NCI-H1436 treated with DMSO at 0.1 percent for 48 hours (cell line): ENCODE data around the gene DGCR6L.
"Not testable (repeated sequence)": the region's sequence is repeated elsewhere in the genome, so short reads cannot be mapped to it uniquely, and the experiment has no call there.

Source experiments
- DNase-seq: peaks from one replicate; lab custom pipeline; 2025; lab: John Stamatoyannopoulos, UW

Gene DGCR6L

DNA sequence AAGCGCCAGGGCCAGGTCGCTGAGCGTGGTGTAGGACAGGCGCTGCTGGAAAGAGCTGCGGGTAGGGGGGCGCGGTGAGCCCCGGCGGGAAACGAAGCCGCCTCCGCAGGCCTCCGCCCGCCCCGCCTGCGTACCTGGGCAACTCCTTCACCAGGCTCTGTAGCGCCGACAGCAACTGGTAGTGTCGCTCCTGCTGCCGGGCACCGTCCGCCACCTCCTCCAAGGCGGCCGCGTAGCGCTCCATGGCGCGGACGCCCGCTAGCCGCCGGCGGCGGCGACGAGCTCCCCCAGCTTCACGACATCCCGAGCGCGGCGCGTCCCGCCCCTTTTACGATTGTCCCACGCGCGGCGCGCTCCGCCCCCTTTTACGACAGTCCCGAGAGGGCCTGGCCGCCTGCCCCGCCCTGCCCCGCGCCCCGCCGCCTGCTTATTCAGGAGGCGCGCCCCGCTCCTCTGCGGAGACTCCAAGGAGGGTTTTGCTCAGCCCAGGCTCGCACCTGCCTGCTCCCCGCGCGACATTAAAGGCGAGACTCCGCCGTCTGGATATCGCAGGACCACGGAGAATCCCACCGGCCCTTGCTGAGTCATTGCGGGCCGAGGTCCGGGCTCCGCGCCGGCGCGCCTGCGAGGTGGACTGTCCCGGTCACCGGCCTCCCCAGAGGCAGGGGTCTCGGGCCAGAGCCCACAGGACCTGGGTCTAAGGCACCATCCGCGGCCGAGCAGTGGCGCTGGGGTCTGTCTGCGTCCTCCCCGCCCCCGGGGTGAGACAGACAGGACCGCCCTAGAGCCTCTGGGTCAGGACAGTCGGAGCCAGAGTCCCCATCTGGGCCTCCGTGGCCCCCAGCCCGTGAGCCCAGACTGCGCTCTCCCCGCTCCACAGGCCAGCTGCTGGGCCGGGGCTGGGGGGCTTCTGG is at the start of gene DGCR6L:
Gene DGCR6L (minus strand): TSS at position 316 of the 914 bp plus-strand sequence. CDS start 72 bp downstream, at position 244.
- peak; percentile 34 for DNase-seq

DNA sequence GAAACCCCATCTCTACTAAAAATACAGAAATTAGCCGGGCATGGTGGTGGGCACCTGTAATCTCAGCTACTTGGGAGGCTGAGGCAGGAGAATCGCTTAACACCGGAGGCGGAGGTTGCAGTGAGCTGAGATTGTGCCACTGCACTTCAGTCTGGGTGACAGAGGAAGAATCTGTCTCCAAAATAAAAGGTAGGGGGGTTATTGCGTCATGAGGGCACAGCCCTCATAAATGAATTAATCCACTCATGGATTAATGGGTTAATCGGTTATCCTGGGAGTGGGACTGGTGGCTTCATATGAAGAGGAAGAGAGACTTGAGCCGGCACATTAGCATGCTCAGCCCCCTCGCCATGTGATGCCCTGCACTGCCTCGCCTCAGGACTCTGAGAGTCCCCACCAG is 49.0 kb upstream of the DGCR6L start:
- not testable (repeated sequence) for DNase-seq

DNA sequence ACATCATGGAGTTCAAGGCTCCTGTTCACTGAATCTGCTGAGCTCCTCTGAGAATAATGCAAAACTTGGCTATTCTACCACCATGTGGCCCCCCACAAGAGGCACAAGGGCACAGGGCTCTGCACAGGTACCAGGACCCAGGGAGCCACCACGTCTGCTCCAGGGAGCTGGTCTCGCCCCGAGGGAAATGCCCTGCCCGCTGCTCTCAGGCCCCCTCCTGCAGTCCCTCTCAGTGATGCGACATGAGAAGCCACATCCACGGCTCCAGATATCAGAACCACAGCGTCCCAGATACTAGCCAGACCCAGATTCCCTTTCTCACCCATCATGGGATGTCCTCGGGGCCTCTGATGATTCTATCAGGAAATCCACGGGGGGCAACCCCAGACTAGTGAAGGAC is 47.0 kb upstream of the DGCR6L start:
- not testable (repeated sequence) for DNase-seq

DNA sequence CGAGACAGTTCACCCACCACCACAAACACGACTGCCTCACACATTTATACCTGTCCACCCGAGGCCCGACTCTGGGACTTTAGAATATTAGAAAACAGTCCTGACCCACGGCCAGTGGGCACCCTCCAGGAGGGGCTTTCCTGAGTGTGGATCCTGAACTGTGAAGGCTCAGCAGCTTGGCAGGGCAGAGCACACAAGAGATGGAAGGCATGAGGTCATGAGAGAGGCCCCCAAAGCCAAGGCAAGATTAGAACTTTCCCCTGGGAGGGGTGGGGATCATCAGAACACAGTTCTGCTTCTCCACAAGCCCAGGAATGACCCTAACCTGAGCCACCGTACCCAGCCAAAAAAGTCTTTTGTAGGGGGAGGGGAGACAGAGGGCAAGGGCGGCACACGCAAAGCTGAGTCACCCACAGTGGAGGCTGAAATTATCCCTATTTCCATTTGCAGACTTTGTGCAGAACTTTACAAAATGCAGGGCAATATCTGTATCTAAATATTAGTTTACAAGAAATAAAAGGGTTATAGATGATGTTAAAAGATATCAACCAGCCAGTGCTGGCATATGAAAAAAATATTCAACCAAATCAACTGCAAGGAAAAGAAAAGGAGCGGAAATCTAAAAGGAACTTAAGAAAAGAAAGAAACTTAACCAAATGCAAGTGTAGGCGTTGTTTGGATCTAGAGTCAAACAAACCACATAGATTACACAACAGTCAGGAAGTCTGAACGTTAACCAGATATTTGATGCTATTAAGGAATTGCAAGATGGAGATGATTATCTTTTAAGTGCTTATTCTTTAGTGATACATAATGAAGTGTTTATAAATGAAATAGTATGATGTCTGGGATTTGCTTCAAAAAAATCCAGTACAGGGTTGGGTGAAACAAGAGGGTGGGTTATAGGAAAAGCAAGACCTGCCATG is 44.7 kb upstream of the DGCR6L start:
- DNase-seq, result not testable (repeated sequence)

DNA sequence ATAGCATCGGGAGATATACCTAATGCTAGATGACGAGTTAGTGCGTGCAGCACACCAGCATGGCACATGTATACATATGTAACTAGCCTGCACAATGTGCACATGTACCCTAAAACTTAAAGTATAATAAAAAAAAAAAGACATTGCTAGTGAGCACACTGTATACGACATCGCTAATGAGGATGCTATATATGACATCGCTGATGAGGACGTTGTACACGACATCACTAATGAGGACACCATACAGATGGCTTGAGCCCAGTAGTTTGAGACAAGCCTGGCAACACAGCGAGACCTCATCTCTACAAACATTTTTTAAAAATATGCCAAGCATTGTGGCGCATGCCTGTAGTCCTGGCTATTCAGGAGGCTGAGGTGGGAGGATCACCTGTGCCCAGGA is 42.5 kb upstream of the DGCR6L start:
- DNase-seq, result not testable (repeated sequence)

DNA sequence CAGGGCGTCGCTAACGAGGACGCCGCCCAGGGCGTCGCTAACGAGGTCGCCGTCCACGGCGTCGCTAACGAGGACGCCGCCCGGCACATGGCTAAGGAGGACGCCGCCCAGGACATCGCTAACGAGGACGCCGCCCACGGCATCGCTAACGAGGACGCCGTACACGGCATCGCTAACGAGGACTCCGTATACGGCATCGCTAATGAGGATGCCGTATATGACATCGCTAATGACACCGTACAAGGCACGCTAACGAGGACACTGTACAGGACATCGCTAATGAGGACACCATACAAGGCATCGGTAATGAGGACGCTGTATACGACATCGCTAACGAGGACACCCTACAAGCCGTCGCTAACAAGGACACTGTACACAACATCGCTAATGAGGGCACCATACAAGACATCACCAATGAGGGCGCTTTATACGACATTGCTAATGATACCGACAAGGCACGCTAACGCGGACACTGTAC is 41.9 kb upstream of the DGCR6L start:
- not testable (repeated sequence) for DNase-seq

DNA sequence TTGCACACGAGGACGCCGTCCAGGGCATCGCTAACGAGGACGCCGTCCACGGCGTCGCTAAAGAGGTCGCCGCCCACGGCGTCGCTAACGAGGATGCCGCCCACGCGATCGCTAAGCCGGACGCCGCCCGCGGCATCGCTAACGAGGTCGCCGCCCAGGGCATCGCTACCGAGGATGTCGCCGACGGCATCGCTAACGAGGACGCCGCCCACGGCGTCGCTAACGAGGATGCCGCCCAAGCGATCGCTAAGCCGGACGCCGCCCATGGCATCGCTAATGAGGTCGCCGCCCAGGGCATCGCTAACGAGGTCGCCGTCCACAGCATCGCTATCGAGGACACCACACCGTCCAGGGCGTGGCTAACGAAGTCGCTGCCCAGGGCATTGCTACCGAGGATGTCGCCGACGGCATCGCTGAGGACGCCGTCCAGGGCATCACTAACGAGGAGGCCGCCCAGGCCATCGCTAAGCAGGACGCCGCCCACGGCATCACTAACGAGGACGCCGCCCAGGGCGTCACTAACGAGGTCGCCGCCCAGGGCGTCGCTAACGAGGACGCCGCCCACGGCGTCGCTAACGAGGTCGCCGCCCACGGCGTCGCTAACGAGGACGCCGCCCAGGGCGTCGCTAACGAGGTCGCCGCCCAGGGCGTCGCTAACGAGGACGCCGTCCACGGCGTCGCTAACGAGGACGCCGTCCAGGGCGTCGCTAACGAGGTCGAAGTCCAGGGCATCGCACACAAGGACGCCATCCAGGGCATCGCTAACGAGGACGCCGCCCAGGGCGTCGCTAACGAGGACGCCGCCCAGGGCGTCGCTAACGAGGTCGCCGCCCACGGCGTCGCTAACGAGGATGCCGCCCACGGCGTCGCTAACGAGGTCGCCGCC is 41.2 kb upstream of the DGCR6L start:
- not testable (repeated sequence) for DNase-seq

DNA sequence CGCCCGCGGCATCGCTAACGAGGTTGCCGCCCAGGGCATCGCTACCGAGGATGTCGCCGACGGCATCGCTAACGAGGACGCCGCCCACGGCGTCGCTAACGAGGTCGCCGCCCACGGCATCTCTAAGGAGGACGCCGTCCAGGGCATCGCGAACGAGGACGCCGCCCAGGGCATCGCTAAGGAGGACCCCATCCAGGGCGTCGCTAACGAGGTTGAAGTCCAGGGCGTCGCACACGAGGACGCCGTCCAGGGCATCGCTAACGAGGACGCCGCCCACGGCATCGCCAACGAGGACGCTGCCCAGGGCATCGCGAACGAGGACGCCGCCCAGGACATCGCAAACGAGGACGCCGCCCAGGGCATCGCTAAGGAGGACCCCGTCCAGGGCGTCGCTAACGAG is 40.4 kb upstream of the DGCR6L start:
- not testable (repeated sequence) for DNase-seq

DNA sequence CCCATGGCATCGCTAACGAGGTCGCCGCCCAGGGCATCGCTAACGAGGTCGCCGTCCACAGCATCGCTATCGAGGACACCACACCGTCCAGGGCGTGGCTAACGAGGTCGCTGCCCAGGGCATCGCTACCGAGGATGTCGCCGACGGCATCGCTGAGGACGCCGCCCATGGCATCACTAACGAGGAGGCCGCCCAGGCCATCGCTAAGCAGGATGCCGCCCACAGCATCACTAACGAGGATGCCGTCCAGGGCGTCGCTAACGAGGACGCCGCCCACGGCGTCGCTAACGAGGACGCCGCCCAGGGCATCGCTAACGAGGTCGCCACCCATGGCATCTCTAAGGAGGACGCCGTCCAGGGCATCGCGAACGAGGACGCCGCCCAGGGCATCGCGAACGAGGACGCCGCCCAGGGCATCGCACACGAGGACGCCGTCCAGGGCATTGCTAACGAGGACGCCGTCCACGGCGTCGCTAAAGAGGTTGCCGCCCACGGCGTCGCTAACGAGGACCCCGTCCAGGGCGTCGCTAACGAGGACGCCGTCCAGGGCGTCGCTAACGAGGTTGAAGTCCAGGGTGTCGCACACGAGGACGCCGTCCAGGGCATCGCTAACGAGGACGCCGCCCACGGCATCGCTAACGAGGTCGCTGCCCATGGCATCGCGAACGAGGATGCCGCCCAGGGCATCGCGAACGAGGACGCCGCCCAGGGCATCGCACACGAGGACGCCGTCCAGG is 38.8 kb upstream of the DGCR6L start:
- not testable (repeated sequence) for DNase-seq

DNA sequence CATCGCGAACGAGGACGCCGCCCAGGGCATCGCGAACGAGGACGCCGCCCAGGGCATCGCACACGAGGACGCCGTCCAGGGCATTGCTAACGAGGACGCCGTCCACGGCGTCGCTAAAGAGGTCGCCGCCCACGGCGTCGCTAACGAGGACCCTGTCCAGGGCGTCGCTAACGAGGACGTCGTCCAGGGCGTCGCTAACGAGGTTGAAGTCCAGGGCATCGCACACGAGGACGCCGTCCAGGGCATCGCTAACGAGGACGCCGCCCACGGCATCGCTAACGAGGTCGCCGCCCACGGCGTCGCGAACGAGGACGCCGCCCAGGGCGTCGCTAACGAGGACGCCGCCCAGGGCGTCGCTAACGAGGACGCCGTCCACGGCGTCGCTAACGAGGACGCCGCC is 38.1 kb upstream of the DGCR6L start:
- DNase-seq, result not testable (repeated sequence)

DNA sequence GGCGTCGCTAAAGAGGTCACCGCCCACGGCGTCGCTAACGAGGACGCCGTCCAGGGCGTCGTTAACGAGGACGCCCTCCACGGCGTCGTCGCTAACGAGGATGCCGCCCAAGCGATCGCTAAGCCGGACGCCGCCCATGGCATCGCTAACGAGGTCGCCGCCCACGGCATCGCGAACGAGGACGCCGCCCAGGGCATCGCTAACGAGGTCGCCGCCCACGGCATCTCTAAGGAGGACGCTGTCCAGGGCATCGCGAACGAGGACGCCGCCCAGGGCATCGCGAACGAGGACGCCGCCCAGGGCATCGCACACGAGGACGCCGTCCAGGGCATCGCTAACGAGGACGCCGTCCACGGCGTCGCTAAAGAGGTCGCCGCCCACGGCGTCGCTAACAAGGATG is 37.0 kb upstream of the DGCR6L start:
- not testable (repeated sequence) for DNase-seq

DNA sequence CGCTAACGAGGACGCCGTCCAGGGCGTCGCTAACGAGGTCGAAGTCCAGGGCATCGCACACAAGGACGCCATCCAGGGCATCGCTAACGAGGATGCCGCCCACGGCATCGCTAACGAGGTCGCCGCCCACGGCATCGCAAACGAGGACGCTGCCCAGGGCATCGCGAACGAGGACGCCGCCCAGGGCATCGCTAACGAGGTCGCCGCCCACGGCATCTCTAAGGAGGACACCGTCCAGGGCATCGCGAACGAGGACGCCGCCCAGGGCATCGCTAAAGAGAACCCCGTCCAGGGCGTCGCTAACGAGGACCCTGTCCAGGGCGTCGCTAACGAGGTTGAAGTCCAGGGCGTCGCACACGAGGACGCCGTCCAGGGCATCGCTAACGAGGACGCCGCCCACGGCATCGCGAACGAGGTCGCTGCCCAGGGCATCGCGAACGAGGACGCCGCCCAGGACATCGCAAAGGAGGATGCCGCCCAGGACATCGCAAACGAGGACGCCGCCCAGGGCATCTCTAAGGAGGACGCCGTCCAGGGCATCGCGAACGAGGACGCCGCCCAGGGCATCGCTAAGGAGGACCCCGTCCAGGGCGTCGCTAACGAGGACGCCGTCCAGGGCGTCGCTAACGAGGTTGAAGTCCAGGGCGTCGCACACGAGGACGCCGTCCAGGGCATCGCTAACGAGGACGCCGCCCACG is 36.2 kb upstream of the DGCR6L start:
- not testable (repeated sequence) for DNase-seq

DNA sequence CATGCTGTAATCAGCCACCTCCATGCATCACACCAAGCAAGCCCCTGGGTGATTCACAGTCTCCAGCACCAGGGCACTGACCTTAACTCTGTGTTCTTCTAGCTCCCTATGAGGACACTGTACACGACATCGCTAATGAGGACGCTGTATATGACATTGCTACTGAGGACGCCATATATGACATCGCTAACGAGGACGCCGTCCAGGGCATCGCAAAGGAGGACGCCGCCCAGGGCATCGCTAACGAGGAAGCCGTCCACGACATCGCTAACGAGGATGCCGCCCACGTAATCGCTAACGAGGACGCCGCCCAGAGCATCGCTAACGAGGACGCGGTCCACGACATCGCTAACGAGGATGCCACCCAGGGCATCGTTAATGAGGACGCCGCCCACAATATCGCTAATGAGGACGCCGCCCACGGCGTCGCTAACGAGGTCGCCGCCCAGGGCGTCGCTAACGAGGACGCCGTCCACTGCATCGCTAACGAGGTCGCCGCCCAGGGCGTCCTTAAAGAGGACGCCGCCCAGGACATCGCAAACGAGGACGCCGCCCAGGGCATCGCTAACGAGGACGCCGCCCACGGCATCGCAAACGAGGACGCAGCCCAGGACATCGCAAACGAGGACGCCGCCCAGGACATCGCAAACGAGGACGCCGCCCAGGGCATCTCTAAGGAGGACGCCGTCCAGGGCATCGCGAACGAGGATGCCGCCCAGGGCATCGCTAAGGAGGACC is 34.5 kb upstream of the DGCR6L start:
- DNase-seq, result no peak

DNA sequence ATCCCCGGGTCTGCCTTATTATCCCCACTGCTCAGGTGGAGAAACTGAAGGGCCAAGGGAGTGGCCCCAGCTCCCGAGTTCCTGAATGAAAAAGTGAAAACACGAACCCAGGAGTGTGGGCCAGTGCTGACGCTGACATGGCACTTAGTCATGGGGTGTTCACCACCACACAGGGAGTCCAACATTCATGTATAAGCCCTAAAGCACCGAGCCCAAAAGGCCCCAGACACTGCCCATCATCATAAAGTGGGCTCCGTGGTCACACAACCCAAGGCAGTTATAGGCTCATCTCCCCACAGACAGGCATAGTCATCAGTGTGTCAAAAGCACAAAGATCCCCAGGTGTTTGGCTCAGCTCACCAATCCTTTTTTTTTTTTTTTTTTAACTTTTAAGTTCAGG is 32.7 kb upstream of the DGCR6L start:
- DNase-seq, result not testable (repeated sequence)

DNA sequence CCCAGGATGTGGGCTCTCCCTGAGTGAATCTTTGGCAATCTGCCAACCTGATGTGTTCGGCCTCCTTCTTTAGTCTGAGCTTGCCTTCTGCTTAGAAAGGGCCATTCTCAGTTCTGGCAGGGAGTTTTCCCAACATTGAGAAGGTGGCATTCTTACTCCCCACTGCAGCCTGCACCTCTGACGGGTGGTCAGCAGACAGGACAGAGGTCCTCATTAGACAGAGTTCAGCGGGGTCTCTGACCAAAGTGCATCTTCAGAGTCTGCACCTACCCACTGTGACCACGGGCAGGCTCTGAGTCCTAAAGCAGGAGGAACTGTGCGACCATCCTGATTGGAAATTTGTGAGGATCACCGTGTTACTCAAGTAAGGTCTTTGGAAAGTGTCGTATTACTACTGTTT is 26.7 kb upstream of the DGCR6L start:
- not testable (repeated sequence) for DNase-seq

DNA sequence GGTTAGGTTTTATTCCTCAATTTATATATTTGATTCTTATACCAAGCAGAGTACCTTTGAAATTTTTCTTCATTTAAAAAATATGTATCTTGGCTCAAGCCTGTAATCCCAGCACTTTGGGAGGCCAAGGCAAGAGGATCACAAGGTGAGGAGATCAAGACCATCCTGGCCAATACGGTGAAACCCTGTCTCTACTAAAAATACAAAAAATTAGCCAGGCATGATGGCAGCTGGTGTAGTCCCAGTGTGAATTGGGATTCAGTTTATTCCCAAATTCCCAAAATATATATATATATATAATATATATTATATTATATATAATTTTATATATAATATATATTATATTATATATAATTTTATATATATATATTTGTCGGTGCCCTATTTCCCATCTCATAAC is 18.4 kb upstream of the DGCR6L start:
- DNase-seq, result not testable (repeated sequence)

DNA sequence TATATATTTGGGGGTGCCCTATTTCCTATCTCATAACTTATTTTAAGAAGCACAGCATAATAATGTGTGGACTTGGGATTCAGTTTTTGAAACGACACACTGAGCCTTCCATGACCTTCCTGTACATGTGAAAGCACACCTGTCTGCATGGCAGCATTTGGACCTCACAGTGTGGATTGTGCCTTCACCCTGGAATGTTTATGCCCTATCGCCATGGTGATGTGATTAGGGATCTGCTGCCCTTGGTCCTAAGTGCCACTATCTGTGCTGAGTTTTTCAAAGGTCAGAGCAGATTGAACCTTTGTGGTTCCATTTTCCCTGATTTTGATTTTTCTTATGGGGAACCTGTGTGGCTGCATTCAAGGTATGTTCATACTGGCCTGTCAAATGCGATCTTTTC is 17.9 kb upstream of the DGCR6L start:
- DNase-seq, result not testable (repeated sequence)

DNA sequence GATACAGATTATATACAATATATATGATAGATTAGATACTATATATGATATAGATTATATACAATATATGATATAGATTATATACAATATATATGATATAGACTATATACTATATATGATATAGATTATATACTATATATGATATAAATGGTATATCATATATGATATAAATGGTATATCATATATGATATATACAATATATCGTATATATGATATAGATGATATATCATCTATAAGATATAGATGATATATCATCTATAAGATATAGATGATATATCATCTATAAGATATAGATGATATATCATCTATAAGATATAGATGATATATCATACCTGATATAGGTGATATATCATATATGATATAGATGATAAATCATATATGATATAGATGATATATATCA is 16.7 kb upstream of the DGCR6L start:
- DNase-seq, result not testable (repeated sequence)

DNA sequence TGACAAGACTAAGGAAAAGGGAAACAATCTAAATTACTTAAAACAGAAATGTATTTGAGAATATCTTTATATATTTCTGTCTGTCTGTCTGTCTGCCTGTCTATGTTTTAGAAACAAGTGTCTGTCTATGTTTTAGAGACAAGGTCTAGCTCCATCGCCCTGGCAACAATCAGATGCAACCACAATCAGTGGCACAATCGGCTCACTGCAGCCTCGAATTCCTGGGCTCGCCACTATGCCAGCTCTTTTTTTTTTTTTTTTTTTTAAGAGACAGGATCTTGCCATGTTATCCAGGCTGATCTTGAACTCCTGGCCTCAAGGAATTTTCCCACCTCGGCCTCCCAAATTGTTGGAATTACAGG is 8.7 kb upstream of the DGCR6L start:
- DNase-seq, result not testable (repeated sequence)
